HepG2 (cell line): Measurements from ENCODE around the gene PIGA. TPM values are rescaled to one million over a fixed set of nuclear protein-coding genes. Genes with fewer than 3 reads are reported as not detected.
A peak's percentile ranks its signal among the peaks of the same experiment; 100 is the strongest.

Experiments used
- ATAC-seq: fragments of 200-7000 bp; cut with Tn5 transposase; 3 replicates; pipeline ENCODE4 v1.9.1; 2020; ENCODE audit warnings: mild to moderate bottlenecking, moderate library complexity
- BruUV-seq: library from RNA; stranded (reverse); fragments of 400-500 nt; replicated peaks from 2 replicates; lab custom pipeline; 2021; lab: Mats Ljungman, UMichigan
- CTCF ChIA-PET: fragments of 300-600 bp; formaldehyde crosslinking; extraction: SDS; loops from one replicate; lab custom pipeline; 2021; ENCODE audit warnings: low total read pairs, inconsistent platforms, low intra/inter-chr PET ratio; lab: Yijun Ruan, JAX
- POLR2A ChIA-PET: fragments of 350-600 bp; sonication (Branson Sonifier 250); formaldehyde crosslinking; loops from one replicate; lab custom pipeline; 2020; ENCODE audit warnings: antibody characterized with exemption, inconsistent platforms; lab: Yijun Ruan, JAX
- DNase-seq: peaks from one replicate; pipeline ENCODE4 v3.0.0-alpha.2; 2015; ENCODE audit warnings: low spot score
- FAIRE-seq: peaks from 3 replicates; lab custom pipeline; 2011; peaks lifted over from hg19 to GRCh38; lab: Jason Lieb, UNC
- H2AFZ ChIP-seq: one replicate; pipeline ENCODE4 v1.6.1; 2011; ENCODE audit warnings: low read length, inconsistent platforms
- H3K27ac ChIP-seq: fragments of 300-600 bp; 3 replicates; pipeline ENCODE4 v1.8.0; 2011; ENCODE audit warnings: mixed run types, mild to moderate bottlenecking, mixed read lengths, low read length, inconsistent platforms; ENCODE audit not compliant: insufficient read depth; ENCODE audit errors: extremely low read length
- H3K27me3 ChIP-seq, 2 experiments: fragments of 200-600 bp in 1 of 2; 2 replicates in 1 of 2; 3 replicates in 1 of 2; pipeline versions ENCODE4 v1.6.0 to v1.8.0; 2011; ENCODE audit warnings: low read length in 2 of 2, mild to moderate bottlenecking in 2 of 2, moderate library complexity in 2 of 2, inconsistent platforms in 1 of 2; ENCODE audit not compliant: insufficient read depth in 2 of 2, control insufficient read depth in 1 of 2
- H3K36me3 ChIP-seq, 2 experiments: fragments of 200-600 bp in 1 of 2; replicated peaks in 1 of 2; 2 replicates in 1 of 2; 3 replicates in 1 of 2; pipeline versions ENCODE4 v1.5.1 to v1.8.0; 2011; ENCODE audit warnings: low read length in 2 of 2, inconsistent platforms in 1 of 2; ENCODE audit not compliant: insufficient read depth in 2 of 2, control insufficient read depth in 1 of 2
- H3K4me1 ChIP-seq: 2 replicates; pipeline ENCODE4 v1.5.1; 2012; ENCODE audit warnings: low read length, inconsistent platforms; ENCODE audit not compliant: insufficient read depth
- H3K4me2 ChIP-seq: 2 replicates; pipeline ENCODE4 v1.6.0; 2011; ENCODE audit warnings: low read depth, low read length, inconsistent platforms
- H3K4me3 ChIP-seq, 3 experiments: fragments of 200-600 bp in 1 of 3; sonication (generic), shearing (Covaris generic) in 1 of 3; replicated peaks in 1 of 3; 2 replicates each; pipeline ENCODE4 v1.5.1; 2011 to 2016; ENCODE audit warnings: low read length in 3 of 3, inconsistent platforms in 2 of 3, low read depth in 2 of 3, mild to moderate bottlenecking in 2 of 3, control low read depth in 1 of 3, mixed read lengths in 1 of 3; ENCODE audit not compliant: insufficient read depth in 1 of 3
- H3K79me2 ChIP-seq: one replicate; pipeline ENCODE4 v1.6.1; 2011; ENCODE audit warnings: low read length, inconsistent platforms; ENCODE audit not compliant: insufficient read depth
- H3K9ac ChIP-seq: 2 replicates; pipeline ENCODE4 v1.6.0; 2011; ENCODE audit warnings: mild to moderate bottlenecking, low read depth, low read length, inconsistent platforms; ENCODE audit not compliant: insufficient read depth
- H3K9me3 ChIP-seq: 2 replicates; pipeline ENCODE4 v1.5.1; 2012; ENCODE audit warnings: mild to moderate bottlenecking, low read length
- H4K20me1 ChIP-seq: 2 replicates; pipeline ENCODE4 v1.6.0; 2011; ENCODE audit warnings: inconsistent platforms, mild to moderate bottlenecking, low read length, moderate library complexity; ENCODE audit not compliant: insufficient read depth
- ARID3A ChIP-seq: IDR thresholded peaks from 2 replicates; pipeline ENCODE4 v1.6.1; 2012; ENCODE audit warnings: low read depth, low read length, improper control_type of control experiment
- DPF2 ChIP-seq: sonication (generic); formaldehyde crosslinking; IDR thresholded peaks from 2 replicates; pipeline ENCODE4 v1.4.0; 2020; ENCODE audit warnings: mild to moderate bottlenecking, low read depth, missing genetic modification reagents, borderline replicate concordance
- HNRNPUL1 ChIP-seq: fragments of 200-400 bp; formaldehyde crosslinking; IDR thresholded peaks from 2 replicates; pipeline ENCODE4 v1.6.1; 2017; ENCODE audit warnings: low read depth, mild to moderate bottlenecking, low read length, moderate library complexity
- JUNB ChIP-seq: sonication (generic); formaldehyde crosslinking; IDR thresholded peaks from 2 replicates; pipeline ENCODE4 v1.8.0; 2022; ENCODE audit warnings: missing genetic modification reagents, mild to moderate bottlenecking, borderline replicate concordance
- SIX1 ChIP-seq: sonication (generic); formaldehyde crosslinking; IDR thresholded peaks from 2 replicates; pipeline ENCODE4 v1.4.0; 2020; ENCODE audit warnings: missing genetic modification reagents, borderline replicate concordance
- SOX13 ChIP-seq, 3 experiments: fragments of 450-650 bp in 1 of 3; sonication (generic) in 1 of 3; formaldehyde crosslinking in 1 of 3; IDR thresholded peaks in 2 of 3; conservative IDR thresholded peaks in 1 of 3; 2 replicates each; pipeline versions ENCODE4 v1.5.0 to v1.6.1; 2016 to 2020; ENCODE audit warnings: antibody characterized with exemption in 1 of 3, mild to moderate bottlenecking in 1 of 3, missing compliant biosample characterization in 1 of 3, missing genetic modification reagents in 1 of 3, moderate library complexity in 1 of 3
- STAG1 ChIP-seq: sonication (generic); formaldehyde crosslinking; IDR thresholded peaks from 2 replicates; pipeline ENCODE4 v1.4.0; 2020; ENCODE audit warnings: missing genetic modification reagents
- STAT5B ChIP-seq: sonication (generic); formaldehyde crosslinking; IDR thresholded peaks from 2 replicates; pipeline ENCODE4 v1.4.0; 2020; ENCODE audit warnings: missing genetic modification reagents
- YY1 ChIP-seq: IDR thresholded peaks from 2 replicates; pipeline ENCODE4 v1.6.1; 2011; ENCODE audit warnings: low read length, low read depth, moderate library complexity, mild to moderate bottlenecking; ENCODE audit not compliant: insufficient read depth, insufficient replicate concordance
- ZNF207 ChIP-seq: fragments of 450-650 bp; IDR thresholded peaks from 2 replicates; pipeline ENCODE4 v1.6.1; 2016; ENCODE audit warnings: antibody characterized with exemption, borderline replicate concordance
- ZNF281 ChIP-seq: sonication (generic); formaldehyde crosslinking; IDR thresholded peaks from 2 replicates; pipeline ENCODE4 v1.4.0; 2020; ENCODE audit warnings: missing genetic modification reagents, borderline replicate concordance
- ZNF598 ChIP-seq: sonication (generic); formaldehyde crosslinking; IDR thresholded peaks from 2 replicates; pipeline ENCODE4 v1.5.1; 2020; ENCODE audit warnings: mild to moderate bottlenecking, missing genetic modification reagents, borderline replicate concordance
- ZNF670 ChIP-seq: sonication (generic); formaldehyde crosslinking; IDR thresholded peaks from 2 replicates; pipeline ENCODE4 v1.8.0; 2022; ENCODE audit warnings: mild to moderate bottlenecking, missing genetic modification reagents, borderline replicate concordance
- ZNF780A ChIP-seq: sonication (generic); formaldehyde crosslinking; IDR thresholded peaks from 2 replicates; pipeline ENCODE4 v1.8.0; 2022; ENCODE audit warnings: mild to moderate bottlenecking, missing genetic modification reagents, moderate library complexity
- ZNF879 ChIP-seq: sonication (generic); formaldehyde crosslinking; IDR thresholded peaks from 2 replicates; pipeline ENCODE4 v1.8.1; 2023; ENCODE audit warnings: missing genetic modification reagents
- WGBS: methylation state at CpG from one replicate; pipeline ENCODE4 v1.1.6; 2017; ENCODE audit warnings: low lambda C conversion rate; 5-methylcytosine and 5-hydroxymethylcytosine counted together
- in situ Hi-C: cut with HindIII; loops from 2 replicates; pipeline ENCODE4 v1.10.0; 2017; ENCODE audit warnings: low pct_unique_long_range_greater_than_20kb; ENCODE audit not compliant: extremely low pct_ligation_motif_present
- intact Hi-C: fragments of 100-400 bp; cut with micrococcal nuclease; formaldehyde crosslinking; loops from one replicate; pipeline ENCODE4 v1.10.0; 2022; ENCODE audit not compliant: unreplicated experiment
- polyA plus RNA-seq, 8 experiments: library from polyadenylated mRNA; depleted of rRNA in 3 of 8; stranded (reverse) in 7 of 8; unstranded in 1 of 8; fragments of >200 nt; fragmentation: Illumina TruSeq in 4 of 8; extraction: Trizol in 4 of 8; gene quantifications; 2 replicates each; pipeline versions ENCODE4 v1.2.1 to v1.2.3, GENCODE V29; 2011 to 2016; ENCODE audit warnings: low read depth in 4 of 8, missing spikeins in 1 of 8, mixed read lengths in 1 of 8; ENCODE audit not compliant: insufficient read depth in 1 of 8
- total RNA-seq, 5 experiments: library from RNA; depleted of rRNA; stranded (reverse); fragments of >200 nt; fragmentation: Illumina TruSeq; extraction: Trizol; gene quantifications; 2 replicates each; pipeline ENCODE4 v1.2.3, GENCODE V29; 2016; ENCODE audit warnings: low read depth in 1 of 5

PIGA gene
- total and polyA plus RNA-seq, 2 of the 13 experiments (the other 11 are each of a cell fraction or from before 2014, with no cell fraction given), result 6.0 to 13.0 TPM

- TF ChIP-seq HNRNPUL1 (peak; percentile 54; the same call in 1 of the 2 replicates), STAG1 (CRISPR knock-in tag) (peak; percentile 16; the same call in 1 of the 2 replicates), ZNF780A (no peak), ARID3A (0 out of 2 replicates have a peak, but pooled peaks have one; percentile 53)
Measured at GRCh38 chrX:15299941-15300851, 35.1 kb downstream of the PIGA start (continued).

GRCh38 chrX:15298780-15299179, 36.5 kb downstream of the PIGA start:
- H4K20me1 ChIP-seq, result no peaks in the 10 kb centered on the region
- H3K4me1 ChIP-seq, result peaks cover 28% of the 10 kb centered on the region; the same call in 1 of the 2 replicates
- ATAC-seq (no peak), DNase-seq (no peak), FAIRE-seq (no peak)
- peak overlapping the region; percentile 42 for H2AFZ ChIP-seq
- no peak for TF ChIP-seq ZNF281 (CRISPR knock-in tag)
- no peak for TF ChIP-seq DPF2
- TF ChIP-seq SIX1 (CRISPR knock-in tag), result no peak
- no peak for TF ChIP-seq STAT5B (CRISPR knock-in tag)
- TF ChIP-seq ZNF598 (CRISPR knock-in tag), result no peak
- no peak for TF ChIP-seq ZNF207
- TF ChIP-seq ZNF670 (CRISPR knock-in tag), result no peak
- TF ChIP-seq YY1, result no peak
- no peak for TF ChIP-seq ZNF879 (CRISPR knock-in tag)
- no peak for TF ChIP-seq SOX13 (IDR thresholded peaks at IDR 0.05)
- TF ChIP-seq SOX13 (CRISPR knock-in tag; conservative IDR thresholded peaks at IDR 0.05 in 1 of 2, IDR thresholded peaks at IDR 0.05 in 1 of 2), result no peak
- TF ChIP-seq JUNB (CRISPR knock-in tag), result no peak
- CTCF ChIA-PET, result no interaction called here
- H3K27me3 ChIP-seq, result no peaks in the 10 kb centered on the region
- no peaks in the 10 kb centered on the region for H3K9me3 ChIP-seq
- no peaks in the 10 kb centered on the region for H3K79me2 ChIP-seq
- 0% methylated on average over 1 of the region's 3 CpGs for WGBS
- H3K27ac ChIP-seq, result no peak overlapping the region
- H3K9ac ChIP-seq, result no peak overlapping the region
- POLR2A ChIA-PET, result no interaction called here
- in situ Hi-C loops, result no loop called here
- no peak overlapping the region for H3K4me3 ChIP-seq
- intact Hi-C loops, result no loop called here
- H3K4me2 ChIP-seq, result peak overlapping the region; percentile 33; the same call in 1 of the 2 replicates
- no TSS peak for BruUV-seq
- H3K36me3 ChIP-seq, result no peaks in the 10 kb centered on the region
